K562 (cell line): ENCODE measurements around the gene CENPA. TPM values are rescaled to one million over a fixed set of nuclear protein-coding genes. Genes with fewer than 3 reads are reported as not detected.

Experiments
- ATF1 ChIP-seq, 2 experiments: fragments of 450-650 bp in 1 of 2; IDR thresholded peaks; 2 replicates each; pipeline ENCODE4 v1.6.1; 2016; ENCODE audit warnings: missing compliant biosample characterization in 1 of 2, missing genetic modification characterization in 1 of 2
- FOS ChIP-seq: IDR thresholded peaks from 3 replicates; pipeline ENCODE4 v1.6.1; 2011; ENCODE audit not compliant: insufficient read length; ENCODE audit errors: extremely low read depth
- GATA2 ChIP-seq: sonication (generic); formaldehyde crosslinking; IDR thresholded peaks from 2 replicates; pipeline ENCODE4 v1.4.0; 2020; ENCODE audit warnings: mild to moderate bottlenecking, missing genetic modification reagents
- MTA1 ChIP-seq: fragments of 450-650 bp; IDR thresholded peaks from 2 replicates; pipeline ENCODE4 v1.6.1; 2017; ENCODE audit warnings: borderline replicate concordance
- PHF21A ChIP-seq: fragments of 450-650 bp; IDR thresholded peaks from 2 replicates; pipeline ENCODE4 v1.6.1; 2017; ENCODE audit warnings: low read depth, borderline replicate concordance
- SNRNP70 ChIP-seq: fragments of 200-400 bp; formaldehyde crosslinking; optimal IDR thresholded peaks from 2 replicates; pipeline ENCODE3; 2017; ENCODE audit warnings: low read depth, low read length
- ZNF174 ChIP-seq: fragments of 250-450 bp; sonication (Bioruptor Pico); IDR thresholded peaks from 2 replicates; pipeline ENCODE4 v1.4.0; 2020; ENCODE audit warnings: mild to moderate bottlenecking
- ZNF316 ChIP-seq: fragments of 450-650 bp; IDR thresholded peaks from 2 replicates; pipeline ENCODE4 v1.6.1; 2016
- polyA plus RNA-seq, 8 experiments: library from polyadenylated mRNA; depleted of rRNA in 4 of 8; stranded (reverse) in 5 of 8; unstranded in 3 of 8; fragments of >200 nt; fragmentation: Nextera tagmentation in 2 of 8; fragmentation: Illumina TruSeq in 1 of 8; extraction: Ambion mirVana in 2 of 8; extraction: Trizol in 1 of 8; gene quantifications; 2 replicates each; pipeline versions ENCODE4 v1.2.1 to v1.2.3, GENCODE V29; 2011 to 2014; ENCODE audit warnings: inconsistent platforms in 1 of 8, missing spikeins in 1 of 8
- total RNA-seq, 7 experiments: library from RNA; depleted of rRNA in 6 of 7; stranded (reverse); fragments of >200 nt in 6 of 7; fragmentation: Illumina TruSeq in 2 of 7; extraction: Trizol in 2 of 7; gene quantifications; 2 replicates each; pipeline versions ENCODE4 v1.2.1 to v1.2.3, GENCODE V29; 2011 to 2021; ENCODE audit warnings: low replicate concordance in 1 of 7
- TF ChIP-seq, protein P1 (sequence below), 3 experiments: IDR thresholded peaks in 2 of 3; conservative IDR thresholded peaks in 1 of 3; 2 replicates each; pipeline ENCODE4 v1.5.1; 2011 to 2012; ENCODE audit warnings: low read length in 3 of 3, mild to moderate bottlenecking in 3 of 3, control low read depth in 2 of 3, improper control_type of control experiment in 1 of 3, inconsistent platforms in 1 of 3, low read depth in 1 of 3, mixed read lengths in 1 of 3, moderate library complexity in 1 of 3; ENCODE audit not compliant: insufficient read depth in 2 of 3
- TF ChIP-seq, protein P2 (sequence below): conservative IDR thresholded peaks from 2 replicates; pipeline ENCODE4 v1.6.1; 2011; ENCODE audit warnings: low read depth, mild to moderate bottlenecking, low read length; ENCODE audit not compliant: control insufficient read depth
- TF ChIP-seq, protein P3 (sequence below): fragments of 250-450 bp; sonication (Bioruptor Pico); IDR thresholded peaks from 2 replicates; pipeline ENCODE4 v1.8.0; 2021; ENCODE audit warnings: mild to moderate bottlenecking, moderate library complexity
- TF ChIP-seq, protein P4 (sequence below): fragments of 250-450 bp; sonication (Bioruptor Pico); IDR thresholded peaks from 2 replicates; pipeline ENCODE4 v1.5.0; 2021
- TF ChIP-seq, protein P5 (sequence below): fragments of 250-450 bp; sonication (Bioruptor Pico); IDR thresholded peaks from 2 replicates; pipeline ENCODE4 v1.5.0; 2021; ENCODE audit warnings: mild to moderate bottlenecking, borderline replicate concordance
- TF ChIP-seq, protein P6 (sequence below): fragments of 250-450 bp; sonication (Bioruptor Pico); IDR thresholded peaks from 2 replicates; pipeline ENCODE4 v1.5.0; 2021
- TF ChIP-seq, protein P7 (sequence below): fragments of 150-350 bp; IDR thresholded peaks from 2 replicates; pipeline ENCODE4 v1.6.1; 2014; ENCODE audit warnings: low read depth, mild to moderate bottlenecking, low read length, borderline replicate concordance

CENPA gene
- total and polyA plus RNA-seq, 9 of the 15 experiments (the other 6 are each of a cell fraction or from before 2014, with no cell fraction given): 11.3 to 61.7 (median 44.7) TPM

DNA sequence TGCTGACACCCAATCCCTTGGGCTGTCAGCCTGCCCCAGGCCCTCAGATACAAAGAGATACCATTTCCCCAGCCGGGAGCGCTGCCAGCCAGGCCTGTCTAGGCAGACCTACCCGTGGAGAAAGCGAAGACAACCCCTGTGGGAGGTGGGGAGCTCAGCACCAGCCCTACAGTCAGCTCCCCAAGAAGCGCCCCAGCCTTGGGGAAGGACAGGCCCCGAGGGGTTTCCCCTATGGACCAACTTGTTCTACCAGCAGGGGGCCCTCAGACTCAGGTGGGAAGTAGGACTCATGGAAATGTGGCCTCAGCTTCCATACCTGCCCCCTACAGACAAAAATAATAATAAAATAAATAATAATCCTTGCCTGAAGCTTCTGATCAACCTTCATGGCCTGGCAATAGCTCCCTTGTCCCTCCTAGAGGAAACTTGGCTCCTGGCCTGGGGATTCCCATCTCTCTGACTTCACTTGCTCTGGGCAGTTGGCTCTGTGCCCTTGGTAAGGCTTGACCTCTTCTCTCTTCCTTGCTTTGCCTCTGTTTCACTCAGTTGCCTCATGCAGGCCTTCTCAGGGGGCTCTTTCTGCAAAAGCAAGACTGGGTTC, 14.8 kb upstream of the CENPA start (continued):
- TF ChIP-seq, protein P1, sequence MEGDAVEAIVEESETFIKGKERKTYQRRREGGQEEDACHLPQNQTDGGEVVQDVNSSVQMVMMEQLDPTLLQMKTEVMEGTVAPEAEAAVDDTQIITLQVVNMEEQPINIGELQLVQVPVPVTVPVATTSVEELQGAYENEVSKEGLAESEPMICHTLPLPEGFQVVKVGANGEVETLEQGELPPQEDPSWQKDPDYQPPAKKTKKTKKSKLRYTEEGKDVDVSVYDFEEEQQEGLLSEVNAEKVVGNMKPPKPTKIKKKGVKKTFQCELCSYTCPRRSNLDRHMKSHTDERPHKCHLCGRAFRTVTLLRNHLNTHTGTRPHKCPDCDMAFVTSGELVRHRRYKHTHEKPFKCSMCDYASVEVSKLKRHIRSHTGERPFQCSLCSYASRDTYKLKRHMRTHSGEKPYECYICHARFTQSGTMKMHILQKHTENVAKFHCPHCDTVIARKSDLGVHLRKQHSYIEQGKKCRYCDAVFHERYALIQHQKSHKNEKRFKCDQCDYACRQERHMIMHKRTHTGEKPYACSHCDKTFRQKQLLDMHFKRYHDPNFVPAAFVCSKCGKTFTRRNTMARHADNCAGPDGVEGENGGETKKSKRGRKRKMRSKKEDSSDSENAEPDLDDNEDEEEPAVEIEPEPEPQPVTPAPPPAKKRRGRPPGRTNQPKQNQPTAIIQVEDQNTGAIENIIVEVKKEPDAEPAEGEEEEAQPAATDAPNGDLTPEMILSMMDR (IDR thresholded peaks at IDR 0.05 in 2 of 3, conservative IDR thresholded peaks at IDR 0.05 in 1 of 3; ENCODE audit: insufficient read depth in 2 of 3, low read depth in 1 of 3, low read length in 3 of 3): peak; percentile 75 to 96 (median 82)
- TF ChIP-seq SNRNP70 (no peak), PHF21A (no peak), ZNF174 (no peak), GATA2 (CRISPR knock-in tag) (no peak), FOS (no peak), MTA1 (no peak), ZNF316 (no peak), ATF1 (CRISPR knock-in tag; IDR thresholded peaks at IDR 0.05) (no peak), ATF1 (tag; IDR thresholded peaks at IDR 0.05) (no peak)
- TF ChIP-seq, protein P2, sequence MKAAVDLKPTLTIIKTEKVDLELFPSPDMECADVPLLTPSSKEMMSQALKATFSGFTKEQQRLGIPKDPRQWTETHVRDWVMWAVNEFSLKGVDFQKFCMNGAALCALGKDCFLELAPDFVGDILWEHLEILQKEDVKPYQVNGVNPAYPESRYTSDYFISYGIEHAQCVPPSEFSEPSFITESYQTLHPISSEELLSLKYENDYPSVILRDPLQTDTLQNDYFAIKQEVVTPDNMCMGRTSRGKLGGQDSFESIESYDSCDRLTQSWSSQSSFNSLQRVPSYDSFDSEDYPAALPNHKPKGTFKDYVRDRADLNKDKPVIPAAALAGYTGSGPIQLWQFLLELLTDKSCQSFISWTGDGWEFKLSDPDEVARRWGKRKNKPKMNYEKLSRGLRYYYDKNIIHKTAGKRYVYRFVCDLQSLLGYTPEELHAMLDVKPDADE: no peak
- TF ChIP-seq, protein P3, sequence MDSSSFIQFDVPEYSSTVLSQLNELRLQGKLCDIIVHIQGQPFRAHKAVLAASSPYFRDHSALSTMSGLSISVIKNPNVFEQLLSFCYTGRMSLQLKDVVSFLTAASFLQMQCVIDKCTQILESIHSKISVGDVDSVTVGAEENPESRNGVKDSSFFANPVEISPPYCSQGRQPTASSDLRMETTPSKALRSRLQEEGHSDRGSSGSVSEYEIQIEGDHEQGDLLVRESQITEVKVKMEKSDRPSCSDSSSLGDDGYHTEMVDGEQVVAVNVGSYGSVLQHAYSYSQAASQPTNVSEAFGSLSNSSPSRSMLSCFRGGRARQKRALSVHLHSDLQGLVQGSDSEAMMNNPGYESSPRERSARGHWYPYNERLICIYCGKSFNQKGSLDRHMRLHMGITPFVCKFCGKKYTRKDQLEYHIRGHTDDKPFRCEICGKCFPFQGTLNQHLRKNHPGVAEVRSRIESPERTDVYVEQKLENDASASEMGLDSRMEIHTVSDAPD: no peak
- TF ChIP-seq, protein P4, sequence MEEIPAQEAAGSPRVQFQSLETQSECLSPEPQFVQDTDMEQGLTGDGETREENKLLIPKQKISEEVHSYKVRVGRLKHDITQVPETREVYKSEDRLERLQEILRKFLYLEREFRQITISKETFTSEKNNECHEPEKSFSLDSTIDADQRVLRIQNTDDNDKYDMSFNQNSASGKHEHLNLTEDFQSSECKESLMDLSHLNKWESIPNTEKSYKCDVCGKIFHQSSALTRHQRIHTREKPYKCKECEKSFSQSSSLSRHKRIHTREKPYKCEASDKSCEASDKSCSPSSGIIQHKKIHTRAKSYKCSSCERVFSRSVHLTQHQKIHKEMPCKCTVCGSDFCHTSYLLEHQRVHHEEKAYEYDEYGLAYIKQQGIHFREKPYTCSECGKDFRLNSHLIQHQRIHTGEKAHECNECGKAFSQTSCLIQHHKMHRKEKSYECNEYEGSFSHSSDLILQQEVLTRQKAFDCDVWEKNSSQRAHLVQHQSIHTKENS (CRISPR knock-in tag): no peak
- TF ChIP-seq, protein P5, sequence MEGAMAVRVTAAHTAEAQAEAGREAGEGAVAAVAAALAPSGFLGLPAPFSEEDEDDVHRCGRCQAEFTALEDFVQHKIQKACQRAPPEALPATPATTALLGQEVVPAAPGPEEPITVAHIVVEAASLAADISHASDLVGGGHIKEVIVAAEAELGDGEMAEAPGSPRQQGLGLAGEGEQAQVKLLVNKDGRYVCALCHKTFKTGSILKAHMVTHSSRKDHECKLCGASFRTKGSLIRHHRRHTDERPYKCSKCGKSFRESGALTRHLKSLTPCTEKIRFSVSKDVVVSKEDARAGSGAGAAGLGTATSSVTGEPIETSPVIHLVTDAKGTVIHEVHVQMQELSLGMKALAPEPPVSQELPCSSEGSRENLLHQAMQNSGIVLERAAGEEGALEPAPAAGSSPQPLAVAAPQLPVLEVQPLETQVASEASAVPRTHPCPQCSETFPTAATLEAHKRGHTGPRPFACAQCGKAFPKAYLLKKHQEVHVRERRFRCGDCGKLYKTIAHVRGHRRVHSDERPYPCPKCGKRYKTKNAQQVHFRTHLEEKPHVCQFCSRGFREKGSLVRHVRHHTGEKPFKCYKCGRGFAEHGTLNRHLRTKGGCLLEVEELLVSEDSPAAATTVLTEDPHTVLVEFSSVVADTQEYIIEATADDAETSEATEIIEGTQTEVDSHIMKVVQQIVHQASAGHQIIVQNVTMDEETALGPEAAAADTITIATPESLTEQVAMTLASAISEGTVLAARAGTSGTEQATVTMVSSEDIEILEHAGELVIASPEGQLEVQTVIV (CRISPR knock-in tag): no peak
- TF ChIP-seq, protein P6, sequence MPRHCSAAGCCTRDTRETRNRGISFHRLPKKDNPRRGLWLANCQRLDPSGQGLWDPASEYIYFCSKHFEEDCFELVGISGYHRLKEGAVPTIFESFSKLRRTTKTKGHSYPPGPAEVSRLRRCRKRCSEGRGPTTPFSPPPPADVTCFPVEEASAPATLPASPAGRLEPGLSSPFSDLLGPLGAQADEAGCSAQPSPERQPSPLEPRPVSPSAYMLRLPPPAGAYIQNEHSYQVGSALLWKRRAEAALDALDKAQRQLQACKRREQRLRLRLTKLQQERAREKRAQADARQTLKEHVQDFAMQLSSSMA: no peak
- TF ChIP-seq, protein P7, sequence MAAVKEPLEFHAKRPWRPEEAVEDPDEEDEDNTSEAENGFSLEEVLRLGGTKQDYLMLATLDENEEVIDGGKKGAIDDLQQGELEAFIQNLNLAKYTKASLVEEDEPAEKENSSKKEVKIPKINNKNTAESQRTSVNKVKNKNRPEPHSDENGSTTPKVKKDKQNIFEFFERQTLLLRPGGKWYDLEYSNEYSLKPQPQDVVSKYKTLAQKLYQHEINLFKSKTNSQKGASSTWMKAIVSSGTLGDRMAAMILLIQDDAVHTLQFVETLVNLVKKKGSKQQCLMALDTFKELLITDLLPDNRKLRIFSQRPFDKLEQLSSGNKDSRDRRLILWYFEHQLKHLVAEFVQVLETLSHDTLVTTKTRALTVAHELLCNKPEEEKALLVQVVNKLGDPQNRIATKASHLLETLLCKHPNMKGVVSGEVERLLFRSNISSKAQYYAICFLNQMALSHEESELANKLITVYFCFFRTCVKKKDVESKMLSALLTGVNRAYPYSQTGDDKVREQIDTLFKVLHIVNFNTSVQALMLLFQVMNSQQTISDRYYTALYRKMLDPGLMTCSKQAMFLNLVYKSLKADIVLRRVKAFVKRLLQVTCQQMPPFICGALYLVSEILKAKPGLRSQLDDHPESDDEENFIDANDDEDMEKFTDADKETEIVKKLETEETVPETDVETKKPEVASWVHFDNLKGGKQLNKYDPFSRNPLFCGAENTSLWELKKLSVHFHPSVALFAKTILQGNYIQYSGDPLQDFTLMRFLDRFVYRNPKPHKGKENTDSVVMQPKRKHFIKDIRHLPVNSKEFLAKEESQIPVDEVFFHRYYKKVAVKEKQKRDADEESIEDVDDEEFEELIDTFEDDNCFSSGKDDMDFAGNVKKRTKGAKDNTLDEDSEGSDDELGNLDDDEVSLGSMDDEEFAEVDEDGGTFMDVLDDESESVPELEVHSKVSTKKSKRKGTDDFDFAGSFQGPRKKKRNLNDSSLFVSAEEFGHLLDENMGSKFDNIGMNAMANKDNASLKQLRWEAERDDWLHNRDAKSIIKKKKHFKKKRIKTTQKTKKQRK: no peak
